Astrocyte of the hippocampus (primary cell): ENCODE measurements around the gene ADPRHL1.
A peak's percentile ranks its signal among the peaks of the same experiment; 100 is the strongest.

Experiments
- DNase-seq: peaks from one replicate; pipeline ENCODE4 v3.0.0; 2011; ENCODE audit warnings: low read depth, low spot score

The ADPRHL1 gene

GRCh38 chr13:113433391-113433916, 19.8 kb downstream of the ADPRHL1 start:
- no peak for DNase-seq

- no peak for DNase-seq
These were observed 20.6 kb downstream of the ADPRHL1 start for GRCh38 chr13:113432506-113433270.

GRCh38 chr13:113431171-113431570, 22.1 kb downstream of the ADPRHL1 start:
- DNase-seq = no peak

GRCh38 chr13:113430378-113431110, 22.7 kb downstream of the ADPRHL1 start:
- no peak for DNase-seq

GRCh38 chr13:113429608-113429985, 23.7 kb downstream of the ADPRHL1 start:
- no peak for DNase-seq

GRCh38 chr13:113428871-113429607, 24.2 kb downstream of the ADPRHL1 start:
- no peak for DNase-seq

- DNase-seq = no peak
These were observed 24.8 kb downstream of the ADPRHL1 start for GRCh38 chr13:113428469-113428865.

- DNase-seq = no peak
These were observed 25.5 kb downstream of the ADPRHL1 start for GRCh38 chr13:113427562-113428468.

GRCh38 chr13:113426591-113426986, 26.7 kb downstream of the ADPRHL1 start:
- DNase-seq = no peak

GRCh38 chr13:113425941-113426590, 27.2 kb downstream of the ADPRHL1 start:
- DNase-seq = no peak

- no peak for DNase-seq
These were observed 29.6 kb downstream of the ADPRHL1 start for GRCh38 chr13:113423520-113424163.

- no peak for DNase-seq
These were observed 30.3 kb downstream of the ADPRHL1 start for GRCh38 chr13:113422807-113423519.

- peak; percentile 78 for DNase-seq
These were observed 31.5 kb downstream of the ADPRHL1 start for GRCh38 chr13:113421673-113422270.

- DNase-seq = no peak
These were observed 32.3 kb downstream of the ADPRHL1 start for GRCh38 chr13:113420833-113421600.

GRCh38 chr13:113420232-113420631, 33.1 kb downstream of the ADPRHL1 start:
- no peak for DNase-seq

- DNase-seq = no peak
These were observed 33.6 kb downstream of the ADPRHL1 start for GRCh38 chr13:113419531-113420193.

- no peak for DNase-seq
These were observed 34.6 kb downstream of the ADPRHL1 start for GRCh38 chr13:113418722-113419049.
